PC-9 (cell line): ENCODE results near the gene TMCO4. TPM values are rescaled to one million over a fixed set of nuclear protein-coding genes. Genes with fewer than 3 reads are reported as not detected.

Experiments used
- BruUV-seq: library from RNA; stranded (reverse); fragments of 400-500 nt; replicated peaks from 2 replicates; lab custom pipeline; 2021; lab: Mats Ljungman, UMichigan
- CTCF ChIA-PET: fragments of 300-600 bp; sonication (Branson Sonifier 250); formaldehyde crosslinking; loops from one replicate; lab custom pipeline; 2022; ENCODE audit warnings: antibody characterized with exemption; lab: Charles Lee
- POLR2A ChIA-PET: fragments of 300-600 bp; sonication (Branson Sonifier 250); formaldehyde crosslinking; loops from one replicate; lab custom pipeline; 2022; ENCODE audit warnings: antibody characterized with exemption; ENCODE audit not compliant: unreplicated experiment; lab: Charles Lee
- DNase-seq, 2 experiments: peaks; one replicate each; pipeline versions ENCODE4 v3.0.0 to v3.0.0-alpha.2; 2015 to 2022; ENCODE audit warnings: mixed read lengths in 1 of 2
- H2AFZ ChIP-seq: fragments of 200-600 bp; sonication (generic); 2 replicates; pipeline ENCODE4 v1.8.1; 2017; ENCODE audit warnings: antibody characterized with exemption
- H3F3A ChIP-seq: fragments of 200-600 bp; sonication (generic); 2 replicates; pipeline ENCODE4 v1.8.1; 2017; ENCODE audit warnings: antibody characterized with exemption, mild to moderate bottlenecking, low read depth; ENCODE audit not compliant: insufficient read depth
- H3K27ac ChIP-seq: fragments of 200-600 bp; sonication (generic); 2 replicates; pipeline ENCODE4 v1.6.1; 2016; ENCODE audit warnings: mixed run types
- H3K27me3 ChIP-seq: fragments of 200-600 bp; sonication (generic); 2 replicates; pipeline ENCODE4 v1.6.1; 2016; ENCODE audit warnings: low read depth, mixed run types; ENCODE audit not compliant: insufficient read depth
- H3K36me3 ChIP-seq: fragments of 200-600 bp; sonication (generic); 2 replicates; pipeline ENCODE4 v1.6.1; 2016; ENCODE audit warnings: low read depth, mixed run types
- H3K4me1 ChIP-seq: fragments of 200-600 bp; sonication (generic); replicated peaks from 2 replicates; pipeline ENCODE4 v1.6.1; 2016; ENCODE audit warnings: mixed run types; ENCODE audit not compliant: insufficient read depth
- H3K4me2 ChIP-seq: fragments of 200-600 bp; sonication (generic); 2 replicates; pipeline ENCODE4 v1.6.1; 2017; ENCODE audit warnings: mixed run types
- H3K4me3 ChIP-seq: fragments of 200-600 bp; sonication (generic); 2 replicates; pipeline ENCODE4 v1.6.1; 2016; ENCODE audit warnings: mixed run types
- H3K79me2 ChIP-seq: fragments of 200-600 bp; sonication (generic); 2 replicates; pipeline ENCODE4 v1.6.1; 2017; ENCODE audit warnings: low read depth, mixed run types
- H3K9me2 ChIP-seq: fragments of 200-600 bp; sonication (generic); 2 replicates; pipeline ENCODE4 v1.8.1; 2017; ENCODE audit warnings: mild to moderate bottlenecking; ENCODE audit not compliant: insufficient read depth
- H3K9me3 ChIP-seq: fragments of 200-600 bp; sonication (generic); 2 replicates; pipeline ENCODE4 v1.8.1; 2016; ENCODE audit warnings: low read depth; ENCODE audit not compliant: insufficient read depth
- H4K20me1 ChIP-seq: fragments of 200-600 bp; sonication (generic); 2 replicates; pipeline ENCODE4 v1.8.1; 2017; ENCODE audit not compliant: insufficient read depth
- EZH2 ChIP-seq: fragments of 200-600 bp; sonication (generic); IDR thresholded peaks from 2 replicates; pipeline ENCODE4 v1.8.0; 2017; ENCODE audit warnings: antibody characterized with exemption, low read depth
- intact Hi-C: fragments of 100-400 bp; cut with micrococcal nuclease; formaldehyde crosslinking; loops from one replicate; pipeline ENCODE4 v1.10.0; 2022; ENCODE audit not compliant: unreplicated experiment
- total RNA-seq: library from RNA; stranded (reverse); gene quantifications from 2 replicates; pipeline ENCODE4 v1.2.3, GENCODE V29; 2021
- TF ChIP-seq, protein P1 (sequence below): fragments of 200-600 bp; sonication (generic); conservative IDR thresholded peaks from 2 replicates; pipeline ENCODE4 v1.6.1; 2017; ENCODE audit warnings: mixed run types, antibody characterized with exemption, mild to moderate bottlenecking, moderate library complexity

The TMCO4 gene
- total RNA-seq, 1 experiment from 2014 or later: 22.6 TPM

DNA sequence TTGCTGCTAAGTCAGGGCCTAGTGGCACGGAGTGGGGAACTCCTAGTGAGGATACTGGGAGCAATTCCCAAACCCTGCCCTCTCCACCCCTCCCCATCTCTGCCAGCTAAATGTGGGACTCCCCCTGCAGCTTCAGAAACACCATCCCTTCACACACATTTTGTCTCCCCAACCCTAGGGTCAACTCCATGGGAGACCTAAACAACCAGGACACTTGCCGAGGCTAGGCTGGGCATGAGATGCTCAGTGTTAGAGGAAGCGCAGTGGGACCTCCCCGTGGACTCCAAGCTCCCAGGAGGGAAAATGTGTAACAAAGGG is 13.9 kb upstream of the TMCO4 start:
- Histone ChIP-seq H3K27me3 (no peaks in the 10 kb centered on the region), H3K9me2 (no peaks in the 10 kb centered on the region)

GRCh38 chr1:19812875-19813642 is 13.3 kb upstream of the TMCO4 start:
- Histone ChIP-seq H3K79me2 (no peaks in the 10 kb centered on the region), H3K27me3 (no peaks in the 10 kb centered on the region), H3F3A (no peaks in the 10 kb centered on the region), H3K4me1 (no peaks in the 10 kb centered on the region; the same call in 1 of the 2 replicates), H3K27ac (no peak overlapping the region), H3K9me3 (no peaks in the 10 kb centered on the region), H3K9me2 (no peaks in the 10 kb centered on the region), H2AFZ (no peak overlapping the region), H3K4me3 (no peak overlapping the region), H4K20me1 (no peaks in the 10 kb centered on the region), H3K4me2 (no peak overlapping the region), H3K36me3 (no peaks in the 10 kb centered on the region)
- ChIA-PET POLR2A (no interaction called here), CTCF (no interaction called here)
- no peak for DNase-seq
- TF ChIP-seq EZH2: no peak
- TF ChIP-seq, protein P1, sequence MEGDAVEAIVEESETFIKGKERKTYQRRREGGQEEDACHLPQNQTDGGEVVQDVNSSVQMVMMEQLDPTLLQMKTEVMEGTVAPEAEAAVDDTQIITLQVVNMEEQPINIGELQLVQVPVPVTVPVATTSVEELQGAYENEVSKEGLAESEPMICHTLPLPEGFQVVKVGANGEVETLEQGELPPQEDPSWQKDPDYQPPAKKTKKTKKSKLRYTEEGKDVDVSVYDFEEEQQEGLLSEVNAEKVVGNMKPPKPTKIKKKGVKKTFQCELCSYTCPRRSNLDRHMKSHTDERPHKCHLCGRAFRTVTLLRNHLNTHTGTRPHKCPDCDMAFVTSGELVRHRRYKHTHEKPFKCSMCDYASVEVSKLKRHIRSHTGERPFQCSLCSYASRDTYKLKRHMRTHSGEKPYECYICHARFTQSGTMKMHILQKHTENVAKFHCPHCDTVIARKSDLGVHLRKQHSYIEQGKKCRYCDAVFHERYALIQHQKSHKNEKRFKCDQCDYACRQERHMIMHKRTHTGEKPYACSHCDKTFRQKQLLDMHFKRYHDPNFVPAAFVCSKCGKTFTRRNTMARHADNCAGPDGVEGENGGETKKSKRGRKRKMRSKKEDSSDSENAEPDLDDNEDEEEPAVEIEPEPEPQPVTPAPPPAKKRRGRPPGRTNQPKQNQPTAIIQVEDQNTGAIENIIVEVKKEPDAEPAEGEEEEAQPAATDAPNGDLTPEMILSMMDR: no peak
- intact Hi-C loops: no loop called here
- no TSS peak for BruUV-seq

More for the DNA sequence above, 13.9 kb upstream of the TMCO4 start:
- ChIA-PET CTCF (no interaction called here), POLR2A (no interaction called here)
- no peak for DNase-seq
- TF ChIP-seq EZH2: no peak
- TF ChIP-seq, protein P1: no peak
- BruUV-seq: no TSS peak
- Histone ChIP-seq H3K79me2 (no peaks in the 10 kb centered on the region), H2AFZ (no peak overlapping the region), H3K4me1 (no peaks in the 10 kb centered on the region; the same call in 1 of the 2 replicates), H3F3A (no peaks in the 10 kb centered on the region), H3K4me2 (no peak overlapping the region), H3K9me3 (no peaks in the 10 kb centered on the region), H3K27ac (no peak overlapping the region), H3K4me3 (no peak overlapping the region), H3K36me3 (no peaks in the 10 kb centered on the region), H4K20me1 (no peaks in the 10 kb centered on the region)
- intact Hi-C loops: no loop called here

DNA sequence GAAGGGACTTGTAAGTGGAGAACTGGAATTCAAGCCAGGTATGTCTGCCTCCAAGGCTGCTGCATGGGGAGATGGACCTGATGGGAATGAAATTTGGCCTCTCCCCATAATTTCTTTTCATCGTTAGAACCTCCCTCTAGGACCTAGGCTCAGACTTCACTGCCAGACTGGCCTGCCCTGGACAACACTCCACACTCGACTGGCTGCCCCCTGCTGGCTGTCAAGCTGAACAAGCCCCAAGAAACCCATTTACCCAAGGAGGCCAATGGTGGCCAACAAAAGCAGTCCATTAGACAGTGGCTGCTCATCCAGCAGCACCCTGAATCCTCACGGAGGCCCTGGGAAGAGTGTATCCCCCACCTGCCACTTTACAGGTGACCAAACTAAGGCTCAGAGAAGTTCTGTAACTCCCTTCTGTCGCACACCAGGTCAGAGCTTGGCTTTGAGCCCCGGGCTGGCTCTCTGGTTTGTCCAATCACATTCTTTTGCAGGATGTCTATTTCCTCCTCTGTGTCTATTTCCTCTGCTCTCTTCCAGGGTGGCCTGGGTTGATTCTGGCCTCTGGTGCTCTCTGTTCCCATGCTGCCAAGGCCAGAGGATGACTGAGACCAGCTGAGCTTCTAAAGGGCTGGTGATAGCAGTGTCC is 11.6 kb upstream of the TMCO4 start:
- H3K79me2 ChIP-seq: no peaks in the 10 kb centered on the region
- H3K9me2 ChIP-seq: no peaks in the 10 kb centered on the region
- H3F3A ChIP-seq: no peaks in the 10 kb centered on the region
- intact Hi-C loops: loop anchor here (2.0 kb wide), 1 partner anchor 75 kb away; no protein-coding TSS in a partner anchor
- no peaks in the 10 kb centered on the region; the same call in 1 of the 2 replicates for H3K4me1 ChIP-seq
- POLR2A ChIA-PET: no interaction called here
- H2AFZ ChIP-seq: no peak overlapping the region
- no peaks in the 10 kb centered on the region for H3K9me3 ChIP-seq
- H3K4me3 ChIP-seq: no peak overlapping the region
- no peak for DNase-seq
- no peak for TF ChIP-seq EZH2
- TF ChIP-seq, protein P1: peak; percentile 58
- CTCF ChIA-PET: interaction anchor here (0.7 kb wide), 1 partner anchor 171 kb away, joined by 3 read pairs; no protein-coding TSS in a partner anchor
- no peak overlapping the region for H3K27ac ChIP-seq
- no peak overlapping the region for H3K4me2 ChIP-seq
- no peaks in the 10 kb centered on the region for H3K36me3 ChIP-seq
- no TSS peak for BruUV-seq
- H3K27me3 ChIP-seq: no peaks in the 10 kb centered on the region
- H4K20me1 ChIP-seq: no peaks in the 10 kb centered on the region
